ENCODE data around the gene MED25. TPM values are rescaled to one million over a fixed set of nuclear protein-coding genes. Genes with fewer than 3 reads are reported as not detected.

MED25 gene
- total and polyA plus RNA-seq, 2 of the 4 experiments (the other 2 are of a cell fraction) = 4.7 to 38.5 TPM

GRCh38 chr19:49829721-49830120 lies 11.6 kb downstream of the MED25 start:
- TF ChIP-seq, protein P1, sequence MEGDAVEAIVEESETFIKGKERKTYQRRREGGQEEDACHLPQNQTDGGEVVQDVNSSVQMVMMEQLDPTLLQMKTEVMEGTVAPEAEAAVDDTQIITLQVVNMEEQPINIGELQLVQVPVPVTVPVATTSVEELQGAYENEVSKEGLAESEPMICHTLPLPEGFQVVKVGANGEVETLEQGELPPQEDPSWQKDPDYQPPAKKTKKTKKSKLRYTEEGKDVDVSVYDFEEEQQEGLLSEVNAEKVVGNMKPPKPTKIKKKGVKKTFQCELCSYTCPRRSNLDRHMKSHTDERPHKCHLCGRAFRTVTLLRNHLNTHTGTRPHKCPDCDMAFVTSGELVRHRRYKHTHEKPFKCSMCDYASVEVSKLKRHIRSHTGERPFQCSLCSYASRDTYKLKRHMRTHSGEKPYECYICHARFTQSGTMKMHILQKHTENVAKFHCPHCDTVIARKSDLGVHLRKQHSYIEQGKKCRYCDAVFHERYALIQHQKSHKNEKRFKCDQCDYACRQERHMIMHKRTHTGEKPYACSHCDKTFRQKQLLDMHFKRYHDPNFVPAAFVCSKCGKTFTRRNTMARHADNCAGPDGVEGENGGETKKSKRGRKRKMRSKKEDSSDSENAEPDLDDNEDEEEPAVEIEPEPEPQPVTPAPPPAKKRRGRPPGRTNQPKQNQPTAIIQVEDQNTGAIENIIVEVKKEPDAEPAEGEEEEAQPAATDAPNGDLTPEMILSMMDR (conservative IDR thresholded peaks at IDR 0.05; ENCODE audit: low read depth, low read length) = no peak
- TF ChIP-seq POLR2A (IDR thresholded peaks at IDR 0.05; ENCODE audit: low read depth, low read length) = no peak
- no peak for TF ChIP-seq RCOR1 (IDR thresholded peaks at IDR 0.05; ENCODE audit: insufficient replicate concordance, low read length)
- TF ChIP-seq RFX5 (IDR thresholded peaks at IDR 0.05; ENCODE audit: low read depth, low read length) = no peak
- TF ChIP-seq BHLHE40 (IDR thresholded peaks at IDR 0.05; ENCODE audit: low read depth, low read length) = no peak
- 98% methylated on average over 8 of the region's 18 CpGs; no CpG with 5 or more reads in 1 of the 2 experiments for WGBS, 2 experiments (ENCODE audit: extremely low coverage in 2 of 2, insufficient read length in 1 of 2)
- Histone ChIP-seq H3K9me3 (ENCODE audit: control insufficient read depth, insufficient read depth, low read length) (no peaks in the 10 kb centered on the region), H2BK120ac (ENCODE audit: low read depth, low read length) (no peak overlapping the region), H4K5ac (ENCODE audit: low read depth, low read length) (no peak overlapping the region), H3K56ac (ENCODE audit: extremely low read depth, insufficient read depth, low read length) (no peak overlapping the region), H3K14ac (replicated peaks; ENCODE audit: low read depth, low read length) (no peak overlapping the region), H2BK5ac (ENCODE audit: low read depth, low read length, poor library complexity, severe bottlenecking) (no peak overlapping the region), H2AFZ (replicated peaks; ENCODE audit: low read length, poor library complexity) (no peak overlapping the region), H3K4me3 (ENCODE audit: insufficient read depth, low read depth, low read length) (no peak overlapping the region), H3K4me1 (ENCODE audit: control insufficient read depth, insufficient read depth, low read length) (no peaks in the 10 kb centered on the region), H3K4ac (ENCODE audit: low read depth, low read length) (no peak overlapping the region), H3K9me1 (ENCODE audit: insufficient read depth, low read length) (peaks cover 3% of the 10 kb centered on the region; the same call in 1 of the 2 replicates), H3K27ac (ENCODE audit: insufficient read depth, low read length) (no peak overlapping the region), H4K91ac (ENCODE audit: insufficient read depth, low read depth, low read length) (no peak overlapping the region), H3K36me3 (ENCODE audit: control insufficient read depth, insufficient read depth, low read length) (peaks cover 60% of the 10 kb centered on the region), H3K9ac (ENCODE audit: low read depth, low read length) (no peak overlapping the region), H2AK9ac (replicated peaks; ENCODE audit: low read depth, low read length, poor library complexity) (no peak overlapping the region), H3K23ac (ENCODE audit: low read depth, low read length) (no peak overlapping the region), H2BK15ac (ENCODE audit: low read depth, low read length) (no peak overlapping the region), H4K8ac (ENCODE audit: low read depth in 2 of 2, low read length in 2 of 2) (no peak overlapping the region), H3K4me2 (ENCODE audit: low read depth, low read length) (no peak overlapping the region), H3K18ac (ENCODE audit: low read depth, low read length) (no peak overlapping the region), H2BK20ac (ENCODE audit: low read depth, low read length) (no peak overlapping the region), H3K27me3 (ENCODE audit: control insufficient read depth, insufficient read depth, low read length) (no peaks in the 10 kb centered on the region), H4K20me1 (ENCODE audit: insufficient read depth, low read length) (peaks cover 23% of the 10 kb centered on the region), H2AK5ac (ENCODE audit: low read depth, low read length) (no peak overlapping the region), H3K79me1 (ENCODE audit: low read depth in 1 of 2, low read length in 2 of 2) (peaks cover 3 to 41% of the 10 kb centered on the region in 2 experiments)
- in situ Hi-C loops (cut with MboI; ENCODE audit: low sequenced_read_pairs) (no loop called here), intact Hi-C loops (cut with micrococcal nuclease) (no loop called here), dilution Hi-C loops (cut with HindIII; ENCODE audit: low sequenced_read_pairs, unreplicated experiment) (no loop called here)
- no peak for DNase-seq
- POLR2A ChIA-PET (ENCODE audit: unreplicated experiment) = no interaction called here
- CTCF ChIA-PET = no interaction called here
- BruUV-seq (replicated peaks) = no TSS peak
- no peak for ATAC-seq (ENCODE audit: low read depth)

Data from IMR-90 (cell line).